Mucosa of stomach (tissue), 1 donor: ENCODE measurements around the gene ZSCAN1.

Experiments used
- H3K27me3 ChIP-seq: one replicate; pipeline ENCODE4 v1.7.0; 2013; ENCODE audit warnings: mild to moderate bottlenecking, low read length; ENCODE audit not compliant: control insufficient read depth, insufficient read depth
- H3K36me3 ChIP-seq: one replicate; pipeline ENCODE4 v1.7.0; 2013; ENCODE audit warnings: low read length; ENCODE audit not compliant: control insufficient read depth, insufficient read depth
- H3K4me1 ChIP-seq: one replicate; pipeline ENCODE4 v1.7.0; 2013; ENCODE audit warnings: mild to moderate bottlenecking, low read length; ENCODE audit not compliant: control insufficient read depth, insufficient read depth
- H3K4me3 ChIP-seq: one replicate; pipeline ENCODE4 v1.7.0; 2013; ENCODE audit warnings: low read length
- H3K9ac ChIP-seq: one replicate; pipeline ENCODE4 v1.7.0; 2013; ENCODE audit warnings: mild to moderate bottlenecking, low read length, moderate library complexity
- H3K9me3 ChIP-seq: one replicate; pipeline ENCODE4 v1.7.0; 2013; ENCODE audit warnings: mild to moderate bottlenecking, low read length, moderate library complexity; ENCODE audit not compliant: control insufficient read depth
- donor health status: Pancreatic carcinoma.

ZSCAN1 gene

GRCh38 chr19:58044391-58044790 lies 10.6 kb downstream of the ZSCAN1 start:
- H3K4me3 ChIP-seq: no peak overlapping the region
- H3K9ac ChIP-seq: no peak overlapping the region
- no peaks in the 10 kb centered on the region for H3K27me3 ChIP-seq
- no peaks in the 10 kb centered on the region for H3K9me3 ChIP-seq
- no peaks in the 10 kb centered on the region for H3K36me3 ChIP-seq
- no peaks in the 10 kb centered on the region for H3K4me1 ChIP-seq

GRCh38 chr19:58044886-58045285 lies 11.1 kb downstream of the ZSCAN1 start:
- Histone ChIP-seq H3K36me3 (no peaks in the 10 kb centered on the region), H3K27me3 (no peaks in the 10 kb centered on the region), H3K4me1 (no peaks in the 10 kb centered on the region), H3K4me3 (no peak overlapping the region), H3K9ac (no peak overlapping the region), H3K9me3 (no peaks in the 10 kb centered on the region)

- no peak overlapping the region for H3K4me3 ChIP-seq
- H3K9me3 ChIP-seq: no peaks in the 10 kb centered on the region
- H3K27me3 ChIP-seq: no peaks in the 10 kb centered on the region
- no peaks in the 10 kb centered on the region for H3K4me1 ChIP-seq
- no peak overlapping the region for H3K9ac ChIP-seq
- no peaks in the 10 kb centered on the region for H3K36me3 ChIP-seq
Observed at GRCh38 chr19:58045411-58046050, 11.7 kb downstream of the ZSCAN1 start.

- H3K9me3 ChIP-seq: no peaks in the 10 kb centered on the region
- no peaks in the 10 kb centered on the region for H3K27me3 ChIP-seq
- no peaks in the 10 kb centered on the region for H3K4me1 ChIP-seq
- no peak overlapping the region for H3K4me3 ChIP-seq
- no peak overlapping the region for H3K9ac ChIP-seq
- no peaks in the 10 kb centered on the region for H3K36me3 ChIP-seq
Observed at GRCh38 chr19:58046856-58047255, 13.0 kb downstream of the ZSCAN1 start.

- Histone ChIP-seq H3K9ac (no peak overlapping the region), H3K9me3 (no peaks in the 10 kb centered on the region), H3K36me3 (no peaks in the 10 kb centered on the region), H3K27me3 (no peaks in the 10 kb centered on the region), H3K4me3 (no peak overlapping the region), H3K4me1 (no peaks in the 10 kb centered on the region)
Observed at GRCh38 chr19:58047672-58048071, 13.8 kb downstream of the ZSCAN1 start.

- H3K4me3 ChIP-seq: no peak overlapping the region
- H3K9ac ChIP-seq: no peak overlapping the region
- no peaks in the 10 kb centered on the region for H3K9me3 ChIP-seq
- no peaks in the 10 kb centered on the region for H3K27me3 ChIP-seq
- no peaks in the 10 kb centered on the region for H3K4me1 ChIP-seq
- H3K36me3 ChIP-seq: no peaks in the 10 kb centered on the region
Observed at GRCh38 chr19:58052256-58052655, 18.4 kb downstream of the ZSCAN1 start.

DNA sequence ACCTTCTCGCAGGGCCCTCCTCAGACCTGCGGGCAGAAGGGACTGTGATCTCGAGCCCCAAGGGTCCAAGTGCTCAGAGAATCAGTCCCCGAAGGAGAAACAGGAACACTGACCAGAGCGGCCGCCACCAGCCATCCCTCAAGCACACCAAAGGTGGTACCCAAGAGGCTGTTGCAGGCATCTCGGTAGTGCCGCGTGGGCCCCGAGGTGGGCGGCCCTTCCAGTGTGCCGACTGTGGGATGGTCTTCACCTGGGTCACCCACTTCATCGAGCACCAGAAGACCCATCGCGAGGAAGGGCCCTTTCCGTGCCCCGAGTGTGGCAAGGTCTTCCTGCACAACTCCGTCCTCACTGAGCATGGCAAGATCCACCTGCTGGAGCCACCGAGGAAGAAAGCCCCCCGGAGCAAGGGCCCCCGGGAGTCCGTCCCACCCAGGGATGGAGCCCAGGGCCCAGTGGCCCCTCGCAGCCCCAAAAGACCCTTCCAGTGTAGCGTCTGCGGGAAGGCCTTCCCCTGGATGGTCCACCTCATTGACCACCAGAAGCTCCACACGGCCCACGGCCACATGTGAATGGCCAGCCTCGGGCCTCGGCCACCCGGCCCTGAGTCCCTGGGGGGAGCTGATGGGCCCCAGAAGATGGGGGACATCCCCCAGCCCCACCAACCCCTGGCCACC lies 19.8 kb downstream of the ZSCAN1 start:
- H3K36me3 ChIP-seq: no peaks in the 10 kb centered on the region
- no peak overlapping the region for H3K9ac ChIP-seq
- H3K4me1 ChIP-seq: peaks cover 3% of the 10 kb centered on the region
- no peaks in the 10 kb centered on the region for H3K27me3 ChIP-seq
- no peaks in the 10 kb centered on the region for H3K9me3 ChIP-seq
- no peak overlapping the region for H3K4me3 ChIP-seq

DNA sequence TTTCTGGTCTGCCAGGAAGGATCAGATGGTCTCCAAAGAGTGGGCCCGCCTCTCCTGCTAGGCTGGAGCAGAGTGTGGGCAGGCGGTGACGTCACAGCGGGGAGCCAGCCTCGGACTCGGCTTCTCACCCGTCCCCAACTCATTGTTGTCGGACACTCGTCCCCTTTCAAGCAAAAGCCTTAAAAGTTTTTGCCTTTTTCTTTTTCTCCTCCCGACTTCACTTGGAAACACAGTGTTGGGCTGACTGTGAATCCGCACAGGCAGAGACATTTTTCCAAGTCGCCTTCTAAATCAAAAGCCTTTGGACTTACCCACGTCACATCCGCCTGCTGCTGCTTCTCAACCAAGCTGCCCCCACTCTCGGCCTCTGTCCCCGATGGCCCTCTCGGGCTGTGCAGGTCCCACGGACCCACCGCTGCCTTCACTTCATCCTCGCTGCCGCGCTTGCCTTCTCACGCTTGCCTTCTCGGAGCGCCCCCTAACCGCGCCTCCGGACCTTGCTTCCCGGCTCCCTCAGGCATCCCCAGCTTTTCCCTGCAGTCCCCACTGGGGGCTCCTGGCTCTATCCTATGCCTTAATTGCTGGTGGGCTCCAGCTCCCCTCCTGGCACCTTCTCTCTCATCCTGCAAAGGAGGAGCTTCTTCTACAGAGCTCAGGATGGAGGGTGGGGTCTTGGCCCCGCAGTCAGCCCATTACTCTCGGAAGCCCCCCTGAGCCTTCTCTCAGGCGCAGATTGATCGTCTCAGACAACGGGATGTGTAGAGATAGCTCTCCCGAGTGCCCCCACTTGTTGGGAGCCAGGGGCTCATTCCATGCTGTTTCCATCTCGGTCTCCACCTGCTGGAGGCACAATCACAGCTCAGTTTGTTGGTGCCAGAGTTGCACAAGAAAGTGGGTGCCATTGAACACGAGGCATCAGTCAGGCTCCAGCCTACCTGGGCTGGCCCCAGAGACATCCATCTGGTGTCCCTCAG lies 21.4 kb downstream of the ZSCAN1 start:
- Histone ChIP-seq H3K4me1 (peaks cover 5% of the 10 kb centered on the region), H3K4me3 (no peak overlapping the region), H3K27me3 (no peaks in the 10 kb centered on the region), H3K9me3 (no peaks in the 10 kb centered on the region), H3K36me3 (no peaks in the 10 kb centered on the region), H3K9ac (peak overlapping the region; percentile 34)

DNA sequence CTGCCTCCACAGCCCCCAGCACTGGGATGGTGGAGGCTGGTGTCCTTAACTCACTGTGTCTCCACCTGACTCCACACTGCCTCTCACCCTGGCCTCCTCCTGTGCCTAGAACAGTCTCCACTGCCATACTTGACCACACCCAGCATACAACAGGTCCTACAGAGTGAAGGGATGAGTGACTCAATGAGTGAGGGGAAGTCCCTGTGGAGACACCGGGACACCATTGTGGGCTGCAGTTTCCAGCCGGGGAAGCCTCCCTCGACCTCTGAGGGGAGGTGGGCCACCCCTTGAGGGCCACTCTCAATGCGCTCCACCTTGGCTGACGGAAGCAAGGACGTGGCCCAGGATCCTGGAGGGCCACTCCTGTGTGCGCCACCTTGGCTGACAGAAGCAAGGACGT lies 22.4 kb downstream of the ZSCAN1 start:
- Histone ChIP-seq H3K4me1 (peaks cover 5% of the 10 kb centered on the region), H3K27me3 (no peaks in the 10 kb centered on the region), H3K9ac (no peak overlapping the region), H3K4me3 (no peak overlapping the region), H3K9me3 (no peaks in the 10 kb centered on the region), H3K36me3 (no peaks in the 10 kb centered on the region)

GRCh38 chr19:58056861-58057260 lies 23.0 kb downstream of the ZSCAN1 start:
- Histone ChIP-seq H3K4me1 (peaks cover 5% of the 10 kb centered on the region), H3K27me3 (no peaks in the 10 kb centered on the region), H3K9me3 (no peaks in the 10 kb centered on the region), H3K9ac (no peak overlapping the region), H3K4me3 (no peak overlapping the region), H3K36me3 (no peaks in the 10 kb centered on the region)

DNA sequence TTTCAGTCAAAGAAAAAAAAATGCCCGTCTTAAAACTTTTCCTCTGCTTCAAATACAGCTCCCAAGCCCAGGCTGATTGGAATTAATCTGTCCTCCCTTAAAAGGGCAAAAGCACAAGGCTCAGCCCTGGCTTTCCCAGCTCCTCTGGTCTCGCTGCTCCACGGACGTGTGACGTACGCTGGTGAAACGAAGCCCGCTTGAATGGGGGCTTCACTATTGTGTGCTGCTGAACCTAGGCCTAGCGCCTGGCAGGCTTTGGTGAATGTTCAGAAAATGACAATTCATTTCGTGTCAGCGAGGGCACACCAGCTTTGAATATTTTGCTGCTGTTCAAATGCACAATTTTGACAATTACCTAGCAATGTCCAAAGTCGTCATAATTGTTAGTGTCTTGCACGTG lies 24.6 kb downstream of the ZSCAN1 start:
- Histone ChIP-seq H3K4me3 (no peak overlapping the region), H3K9me3 (no peaks in the 10 kb centered on the region)

More for the DNA sequence above, 24.6 kb downstream of the ZSCAN1 start:
- Histone ChIP-seq H3K9ac (peak overlapping the region; percentile 42), H3K36me3 (no peaks in the 10 kb centered on the region), H3K4me1 (peaks cover 5% of the 10 kb centered on the region), H3K27me3 (no peaks in the 10 kb centered on the region)
